SW 1271 (cell line): ENCODE data around the gene RAET1E.
"Not testable (repeated sequence)": the region's sequence is repeated elsewhere in the genome, so short reads cannot be mapped to it uniquely, and the experiment has no call there.

ENCODE experiments used
- DNase-seq, 2 experiments: peaks; one replicate each; lab custom pipeline; 2025; lab: John Stamatoyannopoulos, UW

The RAET1E gene

DNA sequence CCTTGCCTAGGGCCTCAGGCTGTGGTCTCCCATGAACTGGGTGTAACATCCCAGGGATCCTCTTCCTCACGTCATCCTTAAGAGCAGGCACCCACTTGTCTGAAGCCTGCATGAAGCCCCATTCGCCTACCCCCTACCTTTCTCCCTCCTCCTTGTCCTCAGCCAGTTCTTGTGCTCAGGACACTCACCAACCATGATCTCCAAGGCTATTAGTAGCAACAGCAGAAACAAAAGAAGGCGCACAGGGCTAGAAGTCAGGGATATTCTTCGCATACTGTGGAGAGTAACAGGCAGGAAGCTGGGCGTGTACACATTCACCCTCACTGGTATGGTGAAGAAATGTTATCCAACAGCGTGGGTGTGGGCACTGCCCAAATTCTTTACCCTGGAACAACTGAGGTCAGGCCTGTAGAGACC, 7.3 kb downstream of the RAET1E start:
- DNase-seq = no peak

DNA sequence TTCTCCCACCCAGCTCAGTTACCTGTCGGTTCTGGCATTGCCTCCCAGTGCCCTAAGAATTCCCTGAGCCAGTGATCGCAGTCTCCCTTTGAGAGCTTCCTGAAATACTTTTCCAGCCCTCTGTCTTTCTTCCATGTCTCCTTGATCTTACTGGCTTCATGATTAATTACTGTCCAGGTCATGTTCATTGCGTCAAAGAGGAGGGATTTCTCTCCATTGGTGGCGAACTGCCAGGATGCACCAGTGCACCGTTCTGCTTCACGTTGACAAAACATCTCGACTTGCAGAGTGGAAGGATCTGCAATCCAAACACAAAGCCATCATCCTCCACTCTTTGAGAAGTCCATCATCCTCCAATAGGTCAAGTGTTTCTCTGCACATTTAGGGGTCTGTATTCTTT, 8.6 kb downstream of the RAET1E start:
- DNase-seq = no peak

GRCh38 chr6:149888659-149889058, 9.3 kb downstream of the RAET1E start:
- DNase-seq = no peak

DNA sequence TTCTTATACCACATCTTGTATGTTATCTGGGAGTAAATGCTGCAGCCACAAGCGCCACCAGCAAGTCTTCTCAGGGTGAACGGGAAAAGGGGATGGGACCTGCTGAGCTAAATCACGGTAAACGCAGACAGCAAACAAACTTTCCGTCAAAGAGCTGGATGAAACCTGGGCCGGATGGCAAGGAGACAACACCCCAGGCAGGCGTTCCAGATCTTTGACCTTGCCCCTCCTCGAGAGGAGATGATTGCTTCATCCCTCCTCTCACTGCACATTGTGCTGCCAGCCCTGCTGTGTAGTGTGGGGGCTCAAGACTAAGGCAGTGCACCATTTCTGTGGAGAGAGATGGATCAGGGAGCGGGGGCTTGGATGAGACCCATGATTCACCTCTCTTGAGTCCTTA, 9.8 kb downstream of the RAET1E start:
- no peak for DNase-seq

DNA sequence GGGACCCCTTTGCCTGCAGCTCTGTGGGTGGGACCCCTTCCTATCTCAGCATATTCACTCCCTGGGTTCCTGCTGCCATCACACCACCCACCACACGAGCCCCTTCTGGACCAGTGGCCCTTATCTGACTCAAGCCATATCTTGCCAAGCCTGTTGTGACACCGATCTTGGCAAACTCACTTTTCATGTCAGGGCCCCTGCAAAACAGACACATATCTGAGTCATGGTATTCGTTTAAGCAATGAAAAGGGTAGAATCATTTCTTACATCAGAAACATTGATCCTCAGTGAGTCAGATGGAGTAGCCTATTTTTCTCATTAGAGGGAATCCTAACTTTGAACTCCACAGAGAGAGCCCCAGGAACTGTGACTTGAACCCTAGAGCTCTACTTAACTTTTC, 10.6 kb downstream of the RAET1E start:
- no peak for DNase-seq

- DNase-seq = no peak
These were observed 12.0 kb downstream of the RAET1E start for GRCh38 chr6:149885888-149886287.

DNA sequence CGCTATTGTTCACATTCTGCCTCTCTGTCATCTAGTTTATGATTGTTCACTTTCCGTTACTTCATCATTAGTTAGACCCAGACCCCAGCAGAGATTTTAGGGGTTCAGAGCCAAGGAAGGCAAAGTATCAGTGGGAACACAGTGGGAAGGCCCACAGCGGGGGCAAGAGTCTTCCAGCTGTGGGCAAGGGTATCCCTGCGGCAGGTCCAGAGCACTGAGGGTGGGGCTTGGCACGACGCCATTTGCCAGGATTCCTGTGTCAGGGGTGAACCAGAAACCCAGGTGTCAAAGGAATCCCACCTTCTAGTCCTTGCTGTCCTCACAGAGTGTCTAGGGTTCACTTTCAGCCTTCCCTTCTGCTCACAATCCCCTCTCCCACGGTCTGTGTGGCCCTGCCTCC, 13.3 kb downstream of the RAET1E start:
- DNase-seq = no peak

DNA sequence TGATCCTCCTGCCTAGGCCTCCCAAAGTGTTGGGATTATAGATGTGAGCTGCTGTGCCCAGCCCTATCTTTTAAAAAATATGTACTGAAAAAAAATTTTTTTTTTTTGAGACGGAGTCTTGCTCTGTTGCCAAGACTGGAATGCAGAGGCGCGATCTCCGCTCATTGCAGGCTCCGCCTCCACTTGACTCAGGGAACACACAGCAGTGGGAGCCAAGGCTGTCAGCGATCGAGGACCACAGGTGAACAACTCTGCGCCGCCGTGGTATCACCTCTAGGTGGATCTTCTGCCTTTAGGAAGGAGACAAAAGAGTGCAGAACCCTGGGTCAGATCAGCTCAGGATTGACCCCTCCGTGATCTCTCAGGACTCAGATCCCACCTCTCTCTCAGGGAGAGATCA, 13.7 kb downstream of the RAET1E start:
- no peak for DNase-seq

DNA sequence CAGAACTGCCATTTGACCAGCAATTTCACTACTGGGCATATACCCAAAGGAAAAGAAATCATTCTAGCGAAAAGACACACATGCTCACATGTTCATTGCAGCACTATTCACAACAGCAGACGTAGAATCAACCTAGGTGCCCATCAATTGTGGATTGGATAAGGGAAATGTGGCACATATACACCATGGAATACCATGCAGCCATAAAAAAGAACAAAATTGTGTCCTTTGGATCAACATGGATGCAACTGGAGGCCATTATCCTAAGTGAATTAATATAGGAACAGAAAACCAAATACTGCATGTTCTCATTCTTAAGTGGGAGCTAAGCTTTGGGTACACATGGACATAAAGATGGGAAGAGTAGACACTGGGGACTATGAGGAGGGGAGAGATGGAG, 16.1 kb downstream of the RAET1E start:
- no peak for DNase-seq

DNA sequence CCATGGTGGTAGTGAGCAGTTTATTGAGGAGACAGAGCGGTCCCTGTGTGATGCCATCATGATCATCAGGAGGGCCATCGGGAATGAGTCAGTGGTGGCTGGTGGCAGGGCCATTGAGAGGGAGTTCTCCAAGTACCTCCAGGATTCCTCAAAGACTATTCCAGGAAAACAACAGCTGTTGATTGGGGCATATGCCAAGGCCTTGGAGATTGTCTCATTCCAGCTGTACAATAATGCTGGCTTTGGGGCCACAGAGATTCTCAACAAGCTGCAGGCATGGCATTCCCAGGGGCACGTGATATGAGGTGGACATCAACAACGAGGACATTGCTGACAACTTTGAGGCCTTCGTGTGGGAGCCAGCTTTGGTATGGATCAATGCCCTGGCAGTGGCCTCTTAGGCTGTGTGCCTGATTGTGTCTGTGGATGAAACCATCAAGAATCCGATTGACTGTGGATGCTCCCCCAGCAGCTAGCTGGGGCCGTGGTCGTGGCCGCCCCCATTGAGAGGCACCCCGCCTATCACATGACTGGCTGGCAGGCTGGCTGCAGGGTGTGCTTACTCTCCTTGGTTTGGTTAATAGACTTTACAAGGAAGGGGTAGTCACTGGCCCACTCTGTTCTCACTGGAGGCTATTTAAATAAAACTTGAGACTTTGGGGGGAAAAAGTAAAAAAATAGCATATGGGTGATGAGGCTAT, 16.7 kb downstream of the RAET1E start:
- no peak for DNase-seq

DNA sequence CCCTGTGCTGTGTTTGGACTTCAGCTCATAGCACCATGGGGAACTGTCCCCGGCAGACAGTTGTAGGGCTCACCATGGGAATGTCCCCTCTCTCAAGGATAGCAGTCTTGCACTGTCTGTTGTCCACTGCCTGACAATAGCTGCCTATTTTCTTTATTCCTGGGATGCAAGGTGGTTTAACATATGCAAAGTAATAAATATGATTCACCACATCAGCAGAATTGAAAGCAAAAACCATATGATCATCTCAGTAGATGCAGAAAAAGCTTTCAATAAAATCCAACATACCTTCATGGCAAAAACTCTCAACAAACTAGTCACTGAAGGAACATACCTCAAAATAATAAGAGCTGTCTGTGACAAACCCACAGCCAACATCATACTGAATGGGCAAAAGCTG, 20.3 kb downstream of the RAET1E start:
- DNase-seq = no peak

- no peak for DNase-seq
These were observed 21.5 kb downstream of the RAET1E start for GRCh38 chr6:149876241-149876933.

- no peak for DNase-seq
These were observed 25.7 kb downstream of the RAET1E start for GRCh38 chr6:149872233-149872632.

- no peak for DNase-seq
These were observed 26.7 kb downstream of the RAET1E start for GRCh38 chr6:149871182-149871581.

- DNase-seq = no peak
These were observed 28.5 kb downstream of the RAET1E start for GRCh38 chr6:149869275-149869892.

- DNase-seq = no peak
These were observed 29.9 kb downstream of the RAET1E start for GRCh38 chr6:149867876-149868640.

DNA sequence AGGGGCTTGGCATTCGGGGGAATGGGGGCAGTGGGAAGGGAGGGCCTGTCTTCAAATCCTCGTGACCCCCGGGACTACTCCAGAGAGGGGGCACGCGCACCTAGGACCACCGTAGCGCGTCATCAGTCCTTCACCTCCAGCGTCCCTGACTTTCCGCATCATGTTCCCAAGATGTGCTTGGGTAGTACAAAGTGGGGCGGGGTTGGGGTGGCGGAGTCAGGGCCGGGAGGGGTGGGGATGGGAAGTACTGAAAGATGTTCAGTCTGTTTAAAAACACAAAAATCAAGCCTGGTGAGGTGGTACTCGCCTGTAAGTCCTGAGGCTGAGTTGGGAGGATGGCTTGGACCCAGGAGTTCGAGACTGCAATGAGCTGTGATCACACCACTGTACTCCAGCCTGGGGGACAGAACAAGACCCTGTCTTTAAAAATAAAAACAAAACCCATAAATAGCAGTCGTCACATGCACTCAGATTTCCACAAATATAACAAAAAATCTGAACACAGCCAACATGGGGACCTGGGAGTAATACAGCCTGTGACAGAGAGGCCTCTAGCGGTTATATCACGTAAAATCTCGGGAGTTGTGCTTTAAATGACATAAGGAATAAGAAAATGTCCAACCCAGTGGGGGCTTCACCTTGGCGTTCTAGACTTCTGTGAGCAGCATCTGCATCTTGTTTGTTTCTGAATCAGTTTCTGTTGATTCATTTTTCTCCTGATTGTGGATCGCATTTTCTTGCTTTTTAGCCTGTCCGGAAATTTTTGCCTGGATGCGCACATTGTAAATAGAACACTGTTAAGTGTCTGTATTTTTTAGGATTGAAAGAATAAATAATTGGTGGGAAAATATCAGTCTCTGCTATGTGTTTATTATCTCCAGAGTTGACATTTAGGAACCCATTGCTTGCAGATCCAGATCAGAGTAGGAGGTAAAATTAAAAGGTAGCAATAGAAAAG, 33.1 kb downstream of the RAET1E start:
- DNase-seq = peak; percentile 48 to 78

- peak; percentile 61 to 83 for DNase-seq
These were observed 34.0 kb downstream of the RAET1E start, which contains the start of gene LRP11 for GRCh38 chr6:149863698-149864577. TSS of gene LRP11 (minus strand) at chr6:149864359. CDS start at chr6:149864020, 339 bp downstream.

GRCh38 chr6:149862922-149863697, 34.8 kb downstream of the RAET1E start:
- DNase-seq = peak; percentile 33 to 60

DNA sequence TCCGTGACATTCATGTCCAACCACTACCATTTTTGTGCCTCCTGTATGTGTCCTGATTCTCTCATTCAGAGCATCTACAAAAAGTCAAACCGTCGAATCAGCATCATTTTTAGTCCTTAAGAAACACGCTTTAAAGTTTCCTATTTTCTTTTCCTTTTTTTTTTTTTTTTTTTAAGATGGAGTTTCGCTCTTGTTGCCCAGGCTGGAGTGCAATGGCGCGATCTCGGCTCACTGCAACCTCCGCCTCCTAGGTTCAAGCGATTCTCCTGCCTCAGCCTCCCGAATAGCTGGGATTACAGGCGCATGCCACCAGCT, 35.5 kb downstream of the RAET1E start:
- not testable (repeated sequence) for DNase-seq
